Trophoblast cell (in vitro differentiated cells and primary cell): ENCODE data around the gene S100PBP.

Experiments used
- DNase-seq, 2 donors: peaks; one replicate each; pipeline ENCODE4 v3.0.0-alpha.2; 2016
- H2AFZ ChIP-seq: 2 replicates; pipeline ENCODE4 v1.6.1; 2013; ENCODE audit warnings: low read length, moderate library complexity, mild to moderate bottlenecking; ENCODE audit not compliant: insufficient read depth, poor library complexity
- H2AK5ac ChIP-seq: 2 replicates; pipeline ENCODE4 v1.6.1; 2013; ENCODE audit warnings: mild to moderate bottlenecking, low read length
- H2BK120ac ChIP-seq: 2 replicates; pipeline ENCODE4 v1.6.1; 2013; ENCODE audit warnings: low read length, mild to moderate bottlenecking, moderate library complexity; ENCODE audit not compliant: insufficient read depth, poor library complexity
- H2BK12ac ChIP-seq: 2 replicates; pipeline ENCODE4 v1.6.1; 2013; ENCODE audit warnings: mild to moderate bottlenecking, low read length, moderate library complexity
- H2BK5ac ChIP-seq: 2 replicates; pipeline ENCODE4 v1.6.1; 2013; ENCODE audit warnings: low read length, low read depth, moderate library complexity, mild to moderate bottlenecking; ENCODE audit not compliant: poor library complexity
- H3K14ac ChIP-seq: 2 replicates; pipeline ENCODE4 v1.6.1; 2013; ENCODE audit warnings: mild to moderate bottlenecking, low read length
- H3K18ac ChIP-seq: 2 replicates; pipeline ENCODE4 v1.6.1; 2013; ENCODE audit warnings: mild to moderate bottlenecking, low read length
- H3K23ac ChIP-seq: 2 replicates; pipeline ENCODE4 v1.6.1; 2013; ENCODE audit warnings: low read length
- H3K27ac ChIP-seq: 2 replicates; pipeline ENCODE4 v1.5.1; 2013; ENCODE audit warnings: low read depth, mild to moderate bottlenecking, inconsistent platforms, low read length, moderate library complexity
- H3K27me3 ChIP-seq: 2 replicates; pipeline ENCODE4 v1.6.1; 2013; ENCODE audit warnings: inconsistent platforms, mild to moderate bottlenecking, low read length, moderate library complexity; ENCODE audit not compliant: insufficient read depth
- H3K36me3 ChIP-seq, 2 experiments: 1 replicate in 1 of 2; 2 replicates in 1 of 2; pipeline ENCODE4 v1.6.1; 2013; ENCODE audit warnings: low read length in 2 of 2, mild to moderate bottlenecking in 2 of 2, moderate library complexity in 1 of 2; ENCODE audit not compliant: insufficient read depth in 2 of 2, control insufficient read depth in 1 of 2
- H3K4ac ChIP-seq: 2 replicates; pipeline ENCODE4 v1.6.1; 2013; ENCODE audit warnings: low read depth, mild to moderate bottlenecking, low read length, moderate library complexity
- H3K4me1 ChIP-seq, 2 experiments: 1 replicate in 1 of 2; 2 replicates in 1 of 2; pipeline ENCODE4 v1.6.1; 2013; ENCODE audit warnings: low read length in 2 of 2, mild to moderate bottlenecking in 2 of 2, moderate library complexity in 1 of 2; ENCODE audit not compliant: insufficient read depth in 2 of 2, control insufficient read depth in 1 of 2
- H3K4me2 ChIP-seq: 2 replicates; pipeline ENCODE4 v1.6.1; 2013; ENCODE audit warnings: inconsistent platforms, mild to moderate bottlenecking, low read length, moderate library complexity
- H3K4me3 ChIP-seq: 2 replicates; pipeline ENCODE4 v1.5.1; 2013; ENCODE audit warnings: mild to moderate bottlenecking, low read depth, low read length, inconsistent platforms
- H3K79me1 ChIP-seq: one replicate; pipeline ENCODE4 v1.6.1; 2013; ENCODE audit warnings: low read length
- H3K79me2 ChIP-seq: 2 replicates; pipeline ENCODE4 v1.6.1; 2013; ENCODE audit warnings: low read length, mild to moderate bottlenecking; ENCODE audit not compliant: control insufficient read depth, insufficient read depth, poor library complexity
- H3K9ac ChIP-seq: 2 replicates; pipeline ENCODE4 v1.6.1; 2013; ENCODE audit warnings: mild to moderate bottlenecking, low read length
- H3K9me3 ChIP-seq: 2 replicates; pipeline ENCODE4 v1.6.1; 2013; ENCODE audit warnings: low read depth, mild to moderate bottlenecking, control low read depth, inconsistent platforms, low read length; ENCODE audit not compliant: insufficient read depth
- H4K12ac ChIP-seq: 2 replicates; pipeline ENCODE4 v1.6.1; 2013; ENCODE audit warnings: low read depth, mild to moderate bottlenecking, low read length, moderate library complexity
- H4K8ac ChIP-seq: 2 replicates; pipeline ENCODE4 v1.6.1; 2013; ENCODE audit warnings: low read depth, mild to moderate bottlenecking, low read length, moderate library complexity
- H4K91ac ChIP-seq: one replicate; pipeline ENCODE4 v1.6.1; 2013; ENCODE audit warnings: low read depth, mild to moderate bottlenecking, low read length, moderate library complexity
- WGBS: extraction: QIAGEN DNeasy Blood & Tissue Kit; methylation state at CpG from one replicate; pipeline ENCODE4 v1.1.7; 2013; ENCODE audit warnings: missing lambda C conversion rate; ENCODE audit not compliant: insufficient read length, insufficient coverage; ENCODE audit errors: extremely low coverage; 5-methylcytosine and 5-hydroxymethylcytosine counted together

Gene S100PBP

GRCh38 chr1:32811917-32812316, 5.5 kb upstream of the S100PBP start:
- no CpG with 5 or more reads among the region's 3 CpGs for WGBS
- Histone ChIP-seq H2BK5ac (no peak overlapping the region), H3K9ac (no peak overlapping the region), H3K4me2 (no peak overlapping the region), H3K23ac (no peak overlapping the region), H2BK120ac (no peak overlapping the region), H4K12ac (no peak overlapping the region), H3K27ac (no peak overlapping the region), H2AK5ac (no peak overlapping the region), H3K36me3 (peaks cover 11 to 18% of the 10 kb centered on the region in 2 experiments), H3K4ac (no peak overlapping the region), H3K9me3 (no peaks in the 10 kb centered on the region), H2BK12ac (no peak overlapping the region), H2AFZ (no peak overlapping the region), H3K79me1 (peaks cover 4% of the 10 kb centered on the region), H3K79me2 (peaks cover 5% of the 10 kb centered on the region), H3K4me1 (peaks cover 0 to 3% of the 10 kb centered on the region in 2 experiments), H3K27me3 (no peaks in the 10 kb centered on the region), H4K8ac (no peak overlapping the region), H4K91ac (no peak overlapping the region), H3K18ac (no peak overlapping the region), H3K14ac (no peak overlapping the region), H3K4me3 (no peak overlapping the region)
- no peak for DNase-seq

GRCh38 chr1:32813941-32814739, 3.3 kb upstream of the S100PBP start:
- Histone ChIP-seq H3K9ac (no peak overlapping the region), H3K23ac (no peak overlapping the region), H3K9me3 (no peaks in the 10 kb centered on the region), H3K79me1 (peaks cover 15% of the 10 kb centered on the region), H3K27ac (no peak overlapping the region), H3K4me1 (peaks cover 0 to 4% of the 10 kb centered on the region in 2 experiments), H4K91ac (no peak overlapping the region), H3K79me2 (peaks cover 14% of the 10 kb centered on the region), H3K36me3 (peaks cover 8 to 13% of the 10 kb centered on the region in 2 experiments), H2AK5ac (no peak overlapping the region), H3K4me2 (no peak overlapping the region), H4K12ac (no peak overlapping the region), H3K4ac (peak overlapping the region; percentile 64), H3K18ac (no peak overlapping the region), H3K14ac (no peak overlapping the region), H2AFZ (no peak overlapping the region), H2BK120ac (no peak overlapping the region), H4K8ac (no peak overlapping the region), H2BK12ac (no peak overlapping the region), H3K27me3 (no peaks in the 10 kb centered on the region), H2BK5ac (no peak overlapping the region), H3K4me3 (no peak overlapping the region)
- DNase-seq, result peak in 1 of 2 donors; percentile 42
- 100% methylated on average over 1 of the region's 11 CpGs for WGBS

- peaks cover 0 to 2% of the 10 kb centered on the region in 2 experiments for H3K36me3 ChIP-seq
- no peak overlapping the region for H3K23ac ChIP-seq
- H3K79me1 ChIP-seq, result peaks cover 15% of the 10 kb centered on the region
- H4K91ac ChIP-seq, result peak overlapping the region; percentile 89
- peak overlapping the region; percentile 80 for H3K4me2 ChIP-seq
- peak overlapping the region; percentile 37 for H2BK5ac ChIP-seq
- peak overlapping the region; percentile 80 for H2AK5ac ChIP-seq
- H3K27me3 ChIP-seq, result no peaks in the 10 kb centered on the region
- peak overlapping the region; percentile 94 for H3K4me3 ChIP-seq
- H2BK12ac ChIP-seq, result peak overlapping the region; percentile 29
- H3K27ac ChIP-seq, result peak overlapping the region; percentile 55
- H3K18ac ChIP-seq, result peak overlapping the region; percentile 33
- H3K4me1 ChIP-seq, result peaks cover 0 to 5% of the 10 kb centered on the region in 2 experiments
- peak overlapping the region; percentile 72 for H4K12ac ChIP-seq
- H4K8ac ChIP-seq, result peak overlapping the region; percentile 89
- peak overlapping the region; percentile 34 for H2AFZ ChIP-seq
- peaks cover 14% of the 10 kb centered on the region for H3K79me2 ChIP-seq
- H3K9ac ChIP-seq, result peak overlapping the region; percentile 88
- no peaks in the 10 kb centered on the region for H3K9me3 ChIP-seq
- peak overlapping the region; percentile 18 for H2BK120ac ChIP-seq
- H3K14ac ChIP-seq, result peak overlapping the region; percentile 93
- H3K4ac ChIP-seq, result peak overlapping the region; percentile 25
- DNase-seq, result peak in 1 of 2 donors; percentile 35
- no CpG with 5 or more reads among the region's 15 CpGs for WGBS
These were observed 736 bp upstream of the S100PBP start for GRCh38 chr1:32816676-32817158.

- H3K4ac ChIP-seq, result peak overlapping the region; percentile 97
- peak overlapping the region; percentile 98 for H3K14ac ChIP-seq
- no peaks in the 10 kb centered on the region for H3K27me3 ChIP-seq
- peak overlapping the region; percentile 60 for H2BK12ac ChIP-seq
- H3K9me3 ChIP-seq, result no peaks in the 10 kb centered on the region
- H2AFZ ChIP-seq, result peak overlapping the region; percentile 97
- WGBS, result no CpG with 5 or more reads among the region's 51 CpGs
- DNase-seq, result peak; percentile 55 to 69
- peak overlapping the region; percentile 98 for H4K8ac ChIP-seq
- H3K23ac ChIP-seq, result no peak overlapping the region
- H3K79me1 ChIP-seq, result peaks cover 15% of the 10 kb centered on the region
- peak overlapping the region; percentile 85 for H3K9ac ChIP-seq
- peak overlapping the region; percentile 88 for H3K4me3 ChIP-seq
- peak overlapping the region; percentile 97 for H4K12ac ChIP-seq
- peak overlapping the region; percentile 99 for H4K91ac ChIP-seq
- H3K18ac ChIP-seq, result peak overlapping the region; percentile 97
- peak overlapping the region; percentile 95 for H2BK5ac ChIP-seq
- H3K27ac ChIP-seq, result peak overlapping the region; percentile 94
- H3K36me3 ChIP-seq, result peaks cover 0 to 2% of the 10 kb centered on the region in 2 experiments
- H3K4me1 ChIP-seq, result peaks cover 0 to 5% of the 10 kb centered on the region in 2 experiments
- H3K79me2 ChIP-seq, result peaks cover 14% of the 10 kb centered on the region
- peak overlapping the region; percentile 98 for H2AK5ac ChIP-seq
- H3K4me2 ChIP-seq, result peak overlapping the region; percentile 80
- peak overlapping the region; percentile 99 for H2BK120ac ChIP-seq
These were observed 648 bp downstream of the S100PBP start for GRCh38 chr1:32817815-32818786.
